ENCODE measurements around the gene PTPN14. TPM values are rescaled to one million over a fixed set of nuclear protein-coding genes. Genes with fewer than 3 reads are reported as not detected.

PTPN14 gene
- total RNA-seq, 1 experiment from 2014 or later, result 37.5 TPM

- no peak for TF ChIP-seq ELF1 (IDR thresholded peaks at IDR 0.05; ENCODE audit: borderline replicate concordance, low read depth)
- no peak for TF ChIP-seq SP1 (IDR thresholded peaks at IDR 0.05; ENCODE audit: low read depth)
- no peak for TF ChIP-seq CEBPB (IDR thresholded peaks at IDR 0.05; ENCODE audit: low read depth)
- TF ChIP-seq EZH2phosphoT487 (IDR thresholded peaks at IDR 0.05; ENCODE audit: borderline replicate concordance), result no peak
- no peak for TF ChIP-seq ZFX (IDR thresholded peaks at IDR 0.05)
- TF ChIP-seq, protein P1, sequence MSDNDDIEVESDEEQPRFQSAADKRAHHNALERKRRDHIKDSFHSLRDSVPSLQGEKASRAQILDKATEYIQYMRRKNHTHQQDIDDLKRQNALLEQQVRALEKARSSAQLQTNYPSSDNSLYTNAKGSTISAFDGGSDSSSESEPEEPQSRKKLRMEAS (IDR thresholded peaks at IDR 0.05), result no peak
- TF ChIP-seq ATF3 (IDR thresholded peaks at IDR 0.05), result no peak
- TF ChIP-seq SRF (IDR thresholded peaks at IDR 0.05; ENCODE audit: low read depth), result no peak
- TF ChIP-seq POLR2A (IDR thresholded peaks at IDR 0.05; ENCODE audit: borderline replicate concordance, extremely low read depth, insufficient read depth, insufficient read length), result no peak
- no peak for TF ChIP-seq POLR2AphosphoS5 (IDR thresholded peaks at IDR 0.05; ENCODE audit: low read depth, low read length)
- TF ChIP-seq, protein P2, sequence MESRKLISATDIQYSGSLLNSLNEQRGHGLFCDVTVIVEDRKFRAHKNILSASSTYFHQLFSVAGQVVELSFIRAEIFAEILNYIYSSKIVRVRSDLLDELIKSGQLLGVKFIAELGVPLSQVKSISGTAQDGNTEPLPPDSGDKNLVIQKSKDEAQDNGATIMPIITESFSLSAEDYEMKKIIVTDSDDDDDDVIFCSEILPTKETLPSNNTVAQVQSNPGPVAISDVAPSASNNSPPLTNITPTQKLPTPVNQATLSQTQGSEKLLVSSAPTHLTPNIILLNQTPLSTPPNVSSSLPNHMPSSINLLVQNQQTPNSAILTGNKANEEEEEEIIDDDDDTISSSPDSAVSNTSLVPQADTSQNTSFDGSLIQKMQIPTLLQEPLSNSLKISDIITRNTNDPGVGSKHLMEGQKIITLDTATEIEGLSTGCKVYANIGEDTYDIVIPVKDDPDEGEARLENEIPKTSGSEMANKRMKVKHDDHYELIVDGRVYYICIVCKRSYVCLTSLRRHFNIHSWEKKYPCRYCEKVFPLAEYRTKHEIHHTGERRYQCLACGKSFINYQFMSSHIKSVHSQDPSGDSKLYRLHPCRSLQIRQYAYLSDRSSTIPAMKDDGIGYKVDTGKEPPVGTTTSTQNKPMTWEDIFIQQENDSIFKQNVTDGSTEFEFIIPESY (IDR thresholded peaks at IDR 0.05; ENCODE audit: extremely low read depth, insufficient replicate concordance, low read length), result no peak
- TF ChIP-seq REST (IDR thresholded peaks at IDR 0.05; ENCODE audit: low read depth), result no peak
- TF ChIP-seq CTCF (IDR thresholded peaks at IDR 0.05 in 2 of 3, conservative IDR thresholded peaks at IDR 0.05 in 1 of 3; ENCODE audit: borderline replicate concordance in 1 of 3, insufficient read depth in 1 of 3, low read depth in 2 of 3, low read length in 2 of 3), result no peak
- TF ChIP-seq JUND (IDR thresholded peaks at IDR 0.05), result no peak
- no peak for TF ChIP-seq EGR1 (IDR thresholded peaks at IDR 0.05; ENCODE audit: low read depth)
- TF ChIP-seq FOSL1 (IDR thresholded peaks at IDR 0.05; ENCODE audit: low read depth), result no peak
- Histone ChIP-seq H3K4me3 (replicated peaks in 1 of 2; ENCODE audit: low read depth in 1 of 2, low read length in 2 of 2) (no peak overlapping the region), H3K27ac (ENCODE audit: low read depth, low read length) (no peak overlapping the region), H3K9me3 (ENCODE audit: control insufficient read depth in 1 of 2, insufficient read depth in 1 of 2, low read depth in 1 of 2, low read length in 2 of 2) (no peaks in the 10 kb centered on the region), H3K27me3 (ENCODE audit: insufficient read depth, low read length) (no peaks in the 10 kb centered on the region), H3K4me2 (ENCODE audit: low read length) (no peak overlapping the region), H4K20me1 (ENCODE audit: insufficient read depth) (no peaks in the 10 kb centered on the region), H3K79me2 (ENCODE audit: insufficient read depth, low read length) (no peaks in the 10 kb centered on the region), H3K4me1 (ENCODE audit: control insufficient read depth in 1 of 2, insufficient read depth in 2 of 2, low read length in 2 of 2) (peaks cover 0 to 10% of the 10 kb centered on the region in 2 experiments; a peak in 2 of 4 replicates), H3K9ac (ENCODE audit: low read length) (no peak overlapping the region), H3K36me3 (ENCODE audit: control insufficient read depth in 1 of 2, insufficient read depth in 2 of 2, low read length in 2 of 2) (no peaks in the 10 kb centered on the region), H2AFZ (ENCODE audit: low read depth, low read length, poor library complexity, severe bottlenecking) (no peak overlapping the region), H3K9me2 (ENCODE audit: insufficient read depth) (no peaks in the 10 kb centered on the region)
- no peak for DNase-seq (ENCODE audit: low read depth, low spot score)
- ATAC-seq, result no peak
- POLR2A ChIA-PET, result interaction anchor here (3.5 kb wide), 1 partner anchor 11 kb away, joined by 12 read pairs; the partner anchor contains the start of gene PTPN14
- CTCF ChIA-PET, result no interaction called here
- RAD21 ChIA-PET (ENCODE audit: low non-redundant PET in 1 of 2, low total read pairs in 2 of 2, uncharacterized antibody in 2 of 2, unreplicated experiment in 2 of 2), result no interaction called here
- no TSS peak for BruUV-seq (replicated peaks)
- intact Hi-C loops (cut with micrococcal nuclease), result no loop called here
Observed at GRCh38 chr1:214563881-214564280, 12.5 kb upstream of the PTPN14 start.
